Right lobe of liver (tissue), 4 donors: ENCODE data around the gene SLC16A9.

Experiments
- CTCF ChIP-seq, 4 donors: fragments of 200-600 bp in 3 of 4; fragments of 450-650 bp in 1 of 4; IDR thresholded peaks; one replicate each; pipeline versions ENCODE4 v1.5.1 to v1.8.0; 2016 to 2022; ENCODE audit warnings: antibody characterized with exemption in 4 of 4, mild to moderate bottlenecking in 2 of 4
- POLR2A ChIP-seq: fragments of 450-650 bp; IDR thresholded peaks from one replicate; pipeline ENCODE4 v1.6.1; 2017; ENCODE audit warnings: antibody characterized with exemption, mild to moderate bottlenecking
- donor health status: DM: no; HTN: no; CAD: no.
- donor health status: DM: no; HTN: no; CAD: no.
- donor health status: DM: no; HTN: yes; CAD: no.

- TF ChIP-seq CTCF (IDR thresholded peaks at IDR 0.05) (no peak), POLR2A (no peak)
Measured at GRCh38 chr10:59700709-59701108, 8.9 kb downstream of the SLC16A9 start.
